ENCODE results near the gene STARD10.

Gene STARD10

DNA sequence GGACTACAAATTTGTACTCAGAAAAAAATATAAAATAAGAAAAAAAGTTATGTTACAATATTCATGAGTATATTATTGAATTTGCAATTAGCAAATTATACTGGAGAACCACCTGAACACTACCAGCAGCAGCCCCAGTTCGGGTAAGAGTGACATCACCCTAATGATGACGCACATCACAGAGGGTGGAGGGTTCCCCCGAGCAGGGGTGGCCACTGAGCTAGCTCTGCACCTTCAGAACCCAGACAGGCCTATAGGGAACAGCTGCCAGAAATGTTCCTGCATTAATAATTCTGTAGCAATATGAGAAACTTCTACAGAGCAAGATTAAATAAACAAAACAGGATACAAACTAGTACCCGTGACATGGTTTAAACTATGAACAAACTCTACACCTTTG, 24.2 kb downstream of the STARD10 start:
- H3K36me3 ChIP-seq (ENCODE audit: control insufficient read depth, insufficient read depth, low read length): no peaks in the 10 kb centered on the region
- no peak overlapping the region for H3K4me3 ChIP-seq (ENCODE audit: low read depth, low read length)
- no peak overlapping the region for H3K27ac ChIP-seq (ENCODE audit: low read depth, low read length)
- no peak overlapping the region for H3K9ac ChIP-seq (ENCODE audit: low read length)
- peaks cover 14% of the 10 kb centered on the region for H3K4me1 ChIP-seq (ENCODE audit: control insufficient read depth, insufficient read depth, low read length)
- no peaks in the 10 kb centered on the region for H3K9me3 ChIP-seq (ENCODE audit: control insufficient read depth, insufficient read depth, low read depth, low read length)
- no peaks in the 10 kb centered on the region for H3K27me3 ChIP-seq (ENCODE audit: control insufficient read depth, insufficient read depth, low read length)

DNA sequence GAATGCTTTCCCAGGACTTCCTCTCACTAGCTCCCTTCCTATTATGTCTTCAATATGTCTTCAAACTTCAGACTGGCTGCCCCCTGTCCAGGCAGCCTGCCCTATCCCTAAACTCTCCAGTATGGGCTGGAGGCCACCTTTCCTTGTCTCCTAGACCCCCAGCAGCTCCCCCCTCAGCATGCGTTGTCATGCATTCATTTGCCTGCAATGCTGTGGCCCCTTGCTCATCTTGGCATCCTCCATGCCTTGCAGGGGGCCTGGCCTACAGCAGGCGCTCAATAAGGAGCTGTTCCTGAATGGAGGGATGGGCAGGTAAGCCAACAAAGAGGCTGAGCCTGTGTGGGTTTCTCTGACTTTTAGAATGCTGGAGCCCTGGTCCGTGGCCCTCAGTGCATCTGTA, 25.3 kb downstream of the STARD10 start:
- no peaks in the 10 kb centered on the region for H3K27me3 ChIP-seq (ENCODE audit: control insufficient read depth, insufficient read depth, low read length)
- H3K9me3 ChIP-seq (ENCODE audit: control insufficient read depth, insufficient read depth, low read depth, low read length): no peaks in the 10 kb centered on the region
- H3K4me1 ChIP-seq (ENCODE audit: control insufficient read depth, insufficient read depth, low read length): peaks cover 20% of the 10 kb centered on the region
- H3K27ac ChIP-seq (ENCODE audit: low read depth, low read length): no peak overlapping the region
- no peaks in the 10 kb centered on the region for H3K36me3 ChIP-seq (ENCODE audit: control insufficient read depth, insufficient read depth, low read length)
- H3K9ac ChIP-seq (ENCODE audit: low read length): no peak overlapping the region
- no peak overlapping the region for H3K4me3 ChIP-seq (ENCODE audit: low read depth, low read length)

DNA sequence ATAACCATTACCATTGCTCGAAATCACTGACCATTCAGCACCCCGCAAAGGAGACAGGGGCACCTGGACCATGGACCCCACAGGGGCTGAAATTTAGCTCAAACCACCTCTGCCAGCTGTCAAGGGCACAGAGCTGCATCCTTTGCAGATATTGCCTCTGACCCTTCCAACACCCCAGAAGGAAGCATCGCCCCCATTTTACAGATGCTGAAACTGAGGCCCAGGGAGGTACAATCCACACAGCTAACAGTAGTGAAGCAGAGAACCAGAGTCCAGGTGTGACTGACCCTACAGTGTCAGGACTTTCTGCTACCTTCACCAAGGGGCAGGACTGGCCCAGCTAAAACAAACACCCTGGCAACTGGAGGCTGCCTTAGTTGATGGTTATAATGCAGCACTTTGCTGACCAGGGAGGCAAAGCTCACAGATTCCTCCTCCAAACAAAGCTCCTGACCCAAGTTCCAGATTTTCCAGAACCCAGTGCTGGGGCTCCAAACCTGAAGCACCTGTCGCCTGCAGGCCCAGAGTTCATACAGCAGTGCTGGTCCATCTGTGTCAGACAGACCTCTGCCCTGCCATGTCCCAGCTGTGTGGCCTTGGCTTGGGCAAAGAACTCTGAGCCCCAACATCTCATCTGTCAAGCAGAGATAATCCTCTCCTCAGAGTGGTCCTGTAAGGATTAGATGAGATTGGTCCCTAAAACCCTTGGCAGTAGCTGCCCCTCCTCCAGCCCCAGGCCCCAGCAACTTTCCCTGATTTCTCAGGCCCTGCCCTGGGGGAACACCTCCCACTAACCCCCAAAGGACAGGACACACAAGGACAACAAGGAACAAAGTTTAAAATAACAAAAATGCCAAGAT, 26.4 kb downstream of the STARD10 start:
- Histone ChIP-seq H3K27me3 (ENCODE audit: control insufficient read depth, insufficient read depth, low read length) (no peaks in the 10 kb centered on the region), H3K4me3 (ENCODE audit: low read depth, low read length) (no peak overlapping the region), H3K36me3 (ENCODE audit: control insufficient read depth, insufficient read depth, low read length) (no peaks in the 10 kb centered on the region), H3K9me3 (ENCODE audit: control insufficient read depth, insufficient read depth, low read depth, low read length) (no peaks in the 10 kb centered on the region), H3K27ac (ENCODE audit: low read depth, low read length) (no peak overlapping the region), H3K4me1 (ENCODE audit: control insufficient read depth, insufficient read depth, low read length) (peaks cover 20% of the 10 kb centered on the region), H3K9ac (ENCODE audit: low read length) (no peak overlapping the region)

DNA sequence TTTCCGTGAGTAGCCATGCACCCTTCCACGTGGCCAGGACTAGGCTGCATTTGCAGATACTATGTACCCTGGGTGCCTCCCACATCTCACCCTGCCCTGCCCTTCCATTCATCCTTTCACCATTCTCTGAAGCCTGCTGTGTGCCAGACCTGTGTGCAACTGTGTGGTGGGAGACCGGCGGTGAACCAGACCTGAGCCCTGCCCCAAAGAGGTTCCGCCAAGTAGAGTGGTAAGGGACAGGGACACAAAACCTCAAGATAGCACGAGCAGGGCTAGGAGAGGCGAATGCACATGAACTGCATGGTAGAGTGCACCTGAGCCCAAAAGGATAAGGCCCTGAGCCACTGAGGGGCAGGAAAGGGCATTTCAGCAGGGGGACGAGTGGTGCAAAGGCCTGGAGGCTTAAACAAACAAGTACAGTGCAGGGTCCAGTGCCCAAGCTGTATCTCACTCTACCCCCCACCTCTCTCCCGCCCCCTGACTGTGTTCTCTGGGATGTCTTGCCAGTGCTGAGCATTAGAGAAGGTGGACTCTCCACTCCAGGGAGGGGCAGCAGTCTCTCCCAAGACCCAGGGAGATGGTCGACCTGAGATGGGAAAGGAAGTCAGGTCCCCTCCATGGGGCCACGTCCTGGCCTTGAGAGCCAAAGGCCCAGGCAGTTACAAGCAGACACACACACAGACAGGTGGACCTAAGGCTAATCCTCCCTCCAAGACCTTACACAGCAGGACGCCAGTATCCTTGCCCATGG, 27.5 kb downstream of the STARD10 start:
- no peak overlapping the region for H3K27ac ChIP-seq (ENCODE audit: low read depth, low read length)
- H3K36me3 ChIP-seq (ENCODE audit: control insufficient read depth, insufficient read depth, low read length): no peaks in the 10 kb centered on the region
- peaks cover 15% of the 10 kb centered on the region for H3K4me1 ChIP-seq (ENCODE audit: control insufficient read depth, insufficient read depth, low read length)
- no peaks in the 10 kb centered on the region for H3K27me3 ChIP-seq (ENCODE audit: control insufficient read depth, insufficient read depth, low read length)
- H3K9ac ChIP-seq (ENCODE audit: low read length): no peak overlapping the region
- no peaks in the 10 kb centered on the region for H3K9me3 ChIP-seq (ENCODE audit: control insufficient read depth, insufficient read depth, low read depth, low read length)
- H3K4me3 ChIP-seq (ENCODE audit: low read depth, low read length): no peak overlapping the region

DNA sequence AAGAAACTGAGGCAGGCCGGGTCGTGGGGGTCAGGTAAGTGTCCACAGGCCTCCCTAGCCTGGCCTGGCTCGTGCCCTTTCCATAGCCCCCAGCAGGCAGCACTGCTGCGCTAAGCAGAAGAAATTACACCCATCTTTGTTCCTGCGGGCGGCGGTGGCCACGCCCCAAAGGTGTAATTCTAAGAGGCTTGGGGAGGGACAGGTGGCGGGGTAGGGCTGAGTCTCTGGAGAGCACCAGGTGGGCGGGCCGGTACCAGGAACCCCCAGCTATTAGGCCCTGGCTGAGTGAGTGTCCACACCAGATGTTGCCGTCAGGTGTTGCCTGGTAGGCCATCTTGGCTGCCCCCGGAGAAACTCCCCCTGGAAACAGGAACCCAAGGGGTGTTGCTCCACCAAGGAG, 29.3 kb downstream of the STARD10 start:
- Histone ChIP-seq H3K36me3 (ENCODE audit: control insufficient read depth, insufficient read depth, low read length) (no peaks in the 10 kb centered on the region), H3K9me3 (ENCODE audit: control insufficient read depth, insufficient read depth, low read depth, low read length) (no peaks in the 10 kb centered on the region), H3K9ac (ENCODE audit: low read length) (no peak overlapping the region), H3K27me3 (ENCODE audit: control insufficient read depth, insufficient read depth, low read length) (no peaks in the 10 kb centered on the region), H3K27ac (ENCODE audit: low read depth, low read length) (no peak overlapping the region), H3K4me1 (ENCODE audit: control insufficient read depth, insufficient read depth, low read length) (peaks cover 15% of the 10 kb centered on the region), H3K4me3 (ENCODE audit: low read depth, low read length) (no peak overlapping the region)

DNA sequence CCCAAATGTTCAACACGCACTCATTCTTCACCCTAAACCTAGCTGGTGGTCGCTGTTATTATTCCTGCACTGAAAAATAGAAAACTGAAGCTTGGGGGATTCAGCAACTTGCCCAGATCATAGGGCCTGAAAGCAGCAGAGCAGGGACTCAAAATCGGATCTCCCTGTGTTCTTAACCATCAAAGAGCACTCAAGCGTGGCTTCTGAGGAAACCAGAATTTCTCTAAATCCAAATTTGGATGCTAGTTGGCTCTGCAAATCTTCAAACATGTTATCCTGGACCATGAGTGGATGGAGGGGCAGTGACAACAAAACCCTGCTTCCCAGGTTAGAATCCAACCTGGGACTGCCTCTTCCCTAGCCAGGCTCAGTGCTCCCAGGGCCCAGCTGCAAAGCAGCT, 30.0 kb downstream of the STARD10 start:
- Histone ChIP-seq H3K9me3 (ENCODE audit: control insufficient read depth, insufficient read depth, low read depth, low read length) (no peaks in the 10 kb centered on the region), H3K9ac (ENCODE audit: low read length) (no peak overlapping the region), H3K27ac (ENCODE audit: low read depth, low read length) (no peak overlapping the region), H3K4me1 (ENCODE audit: control insufficient read depth, insufficient read depth, low read length) (peaks cover 14% of the 10 kb centered on the region), H3K27me3 (ENCODE audit: control insufficient read depth, insufficient read depth, low read length) (no peaks in the 10 kb centered on the region), H3K36me3 (ENCODE audit: control insufficient read depth, insufficient read depth, low read length) (0 out of 2 replicates have a peak, but pooled peaks cover under 1% of the 10 kb centered on the region), H3K4me3 (ENCODE audit: low read depth, low read length) (no peak overlapping the region)

DNA sequence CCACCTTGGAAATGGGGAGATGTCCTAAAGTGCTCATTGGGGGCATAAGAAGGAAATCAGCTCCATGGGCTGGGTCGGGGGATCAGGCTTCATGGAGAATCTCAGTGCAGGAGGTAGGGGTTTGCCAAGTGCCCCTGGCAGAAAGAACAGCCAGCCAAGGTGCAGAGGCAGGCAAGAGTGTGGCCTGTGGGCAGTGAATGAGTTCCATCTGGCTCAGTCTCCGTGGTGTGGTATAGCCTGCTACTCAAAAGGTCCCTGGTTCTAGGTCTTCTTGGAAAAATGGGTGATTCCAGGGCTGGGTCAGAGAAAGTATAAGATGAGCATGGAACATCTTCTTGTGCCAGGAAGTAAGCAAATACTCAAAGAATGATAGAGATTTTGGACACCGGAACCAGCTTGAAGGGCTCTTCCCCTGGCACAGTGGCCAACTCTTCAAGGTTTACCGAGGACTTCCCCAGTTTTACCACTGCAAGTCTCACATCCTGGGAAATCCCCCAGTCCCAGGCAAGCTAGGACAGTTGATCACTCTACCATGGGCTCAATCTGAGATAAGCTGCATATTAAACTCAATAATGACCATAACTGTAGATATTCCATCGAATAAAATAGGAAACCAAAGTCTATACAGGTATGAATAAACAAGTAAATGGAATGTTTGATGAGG, 31.1 kb downstream of the STARD10 start:
- Histone ChIP-seq H3K9ac (ENCODE audit: low read length) (no peak overlapping the region), H3K27ac (ENCODE audit: low read depth, low read length) (no peak overlapping the region), H3K36me3 (ENCODE audit: control insufficient read depth, insufficient read depth, low read length) (0 out of 2 replicates have a peak, but pooled peaks cover 2% of the 10 kb centered on the region), H3K4me1 (ENCODE audit: control insufficient read depth, insufficient read depth, low read length) (peaks cover 6% of the 10 kb centered on the region), H3K4me3 (ENCODE audit: low read depth, low read length) (no peak overlapping the region), H3K27me3 (ENCODE audit: control insufficient read depth, insufficient read depth, low read length) (no peaks in the 10 kb centered on the region), H3K9me3 (ENCODE audit: control insufficient read depth, insufficient read depth, low read depth, low read length) (no peaks in the 10 kb centered on the region)

DNA sequence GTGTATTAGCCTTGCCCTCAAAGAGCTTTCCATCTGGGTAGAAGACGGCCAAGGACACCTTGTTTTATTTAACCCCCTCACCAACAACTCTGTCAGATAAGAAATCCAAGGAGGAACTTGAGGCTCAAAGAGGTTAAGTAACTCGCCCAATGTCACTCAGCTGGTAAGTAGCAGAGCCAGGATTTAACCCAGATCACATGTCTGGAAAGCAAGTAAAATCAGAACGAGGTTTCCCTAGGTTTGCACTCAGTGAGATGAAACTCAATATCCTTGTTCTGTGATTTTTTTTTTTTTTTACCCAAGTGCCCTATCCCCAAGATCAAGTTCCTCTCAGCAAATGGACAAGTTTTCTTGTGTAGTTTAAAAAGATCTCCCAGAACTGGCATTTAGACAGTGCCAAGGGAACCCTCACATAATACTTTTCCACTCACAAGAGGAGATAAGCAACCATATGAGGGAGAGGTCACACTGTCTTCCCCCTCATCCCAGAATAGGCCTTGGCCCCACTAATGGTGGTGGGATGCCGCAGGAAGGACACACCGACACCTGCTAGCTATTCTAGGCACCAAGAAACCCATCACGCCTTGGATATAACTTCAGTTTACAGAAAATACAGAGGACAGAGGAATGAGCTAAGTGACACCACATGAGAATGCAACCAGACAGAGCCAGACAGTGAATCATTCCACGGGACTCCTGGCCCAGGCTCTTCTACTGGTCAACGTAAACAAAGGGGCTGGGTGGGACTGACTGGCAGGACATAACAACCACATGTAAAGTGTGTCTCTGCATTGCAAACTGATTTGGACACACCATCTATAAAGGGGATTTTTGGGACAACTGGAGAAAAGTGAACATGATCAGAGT, 33.1 kb downstream of the STARD10 start:
- Histone ChIP-seq H3K9me3 (ENCODE audit: control insufficient read depth, insufficient read depth, low read depth, low read length) (no peaks in the 10 kb centered on the region), H3K27ac (ENCODE audit: low read depth, low read length) (no peak overlapping the region), H3K4me1 (ENCODE audit: control insufficient read depth, insufficient read depth, low read length) (peaks cover 6% of the 10 kb centered on the region), H3K36me3 (ENCODE audit: control insufficient read depth, insufficient read depth, low read length) (0 out of 2 replicates have a peak, but pooled peaks cover 5% of the 10 kb centered on the region), H3K27me3 (ENCODE audit: control insufficient read depth, insufficient read depth, low read length) (no peaks in the 10 kb centered on the region), H3K9ac (ENCODE audit: low read length) (no peak overlapping the region), H3K4me3 (ENCODE audit: low read depth, low read length) (no peak overlapping the region)

DNA sequence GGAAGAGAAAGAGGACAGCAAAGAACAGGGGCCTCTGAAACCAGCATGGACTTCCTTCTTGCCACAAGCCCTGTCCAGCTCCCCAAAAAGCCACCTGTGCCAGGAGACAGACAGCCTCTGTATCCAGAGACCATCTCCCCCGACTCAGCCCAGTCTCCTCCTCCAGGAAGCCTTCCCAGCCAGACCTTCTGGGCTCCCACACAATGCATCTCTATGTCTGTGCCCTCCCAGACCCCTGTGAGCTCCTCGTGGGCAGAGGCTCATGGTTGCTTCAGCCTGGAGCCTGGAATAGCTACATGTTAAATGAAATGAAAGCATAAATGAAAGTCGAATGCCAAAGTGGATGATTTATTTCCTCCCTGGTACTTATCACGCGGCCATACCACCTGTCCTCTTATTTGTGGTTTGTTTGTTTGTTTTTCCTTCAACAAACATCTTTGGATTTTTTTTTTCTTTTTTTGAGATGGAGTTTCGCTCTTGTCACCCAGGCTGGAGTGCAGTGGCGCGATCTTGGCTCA, 34.3 kb downstream of the STARD10 start:
- H3K9ac ChIP-seq (ENCODE audit: low read length): no peak overlapping the region
- no peaks in the 10 kb centered on the region for H3K27me3 ChIP-seq (ENCODE audit: control insufficient read depth, insufficient read depth, low read length)
- H3K9me3 ChIP-seq (ENCODE audit: control insufficient read depth, insufficient read depth, low read depth, low read length): no peaks in the 10 kb centered on the region
- no peak overlapping the region for H3K27ac ChIP-seq (ENCODE audit: low read depth, low read length)
- no peak overlapping the region for H3K4me3 ChIP-seq (ENCODE audit: low read depth, low read length)
- 0 out of 2 replicates have a peak, but pooled peaks cover 5% of the 10 kb centered on the region for H3K36me3 ChIP-seq (ENCODE audit: control insufficient read depth, insufficient read depth, low read length)
- peaks cover 11% of the 10 kb centered on the region for H3K4me1 ChIP-seq (ENCODE audit: control insufficient read depth, insufficient read depth, low read length)

DNA sequence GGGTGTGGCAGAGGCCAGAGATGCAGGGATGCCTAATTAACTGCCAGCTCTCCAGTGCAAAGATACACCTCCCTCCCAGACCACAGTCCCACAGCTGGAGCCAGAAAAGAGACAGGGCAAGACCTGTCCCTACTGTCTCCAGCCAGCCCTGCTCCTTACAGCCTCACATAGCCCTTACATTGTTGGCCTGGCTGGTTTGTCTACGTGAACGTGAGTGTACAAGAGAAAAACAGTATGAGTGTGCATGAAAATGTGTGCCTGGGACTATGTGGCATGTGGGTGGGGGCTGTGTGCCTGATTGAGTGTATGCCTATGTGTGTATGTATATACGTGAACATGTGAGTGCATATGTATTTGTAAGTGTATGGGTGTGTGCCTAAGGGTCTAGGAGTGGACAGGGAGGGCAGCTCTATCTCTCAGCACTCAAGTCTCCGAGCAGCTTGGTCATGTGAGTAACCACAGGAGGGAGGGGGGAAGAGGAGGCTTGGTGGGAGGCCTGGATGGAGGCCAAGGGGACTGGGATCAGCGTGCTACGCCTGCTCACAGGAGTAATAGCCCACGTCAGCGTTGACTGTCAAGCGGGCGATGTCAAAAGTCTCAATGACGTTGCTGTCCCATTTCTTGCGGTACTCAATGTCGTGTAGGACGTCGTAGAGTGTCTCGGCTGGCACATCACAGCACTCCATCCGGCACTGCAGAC, 35.0 kb downstream of the STARD10 start:
- 0 out of 2 replicates have a peak, but pooled peaks cover 5% of the 10 kb centered on the region for H3K36me3 ChIP-seq (ENCODE audit: control insufficient read depth, insufficient read depth, low read length)
- no peaks in the 10 kb centered on the region for H3K27me3 ChIP-seq (ENCODE audit: control insufficient read depth, insufficient read depth, low read length)
- no peak overlapping the region for H3K9ac ChIP-seq (ENCODE audit: low read length)
- peaks cover 8% of the 10 kb centered on the region for H3K4me1 ChIP-seq (ENCODE audit: control insufficient read depth, insufficient read depth, low read length)
- H3K4me3 ChIP-seq (ENCODE audit: low read depth, low read length): no peak overlapping the region
- no peaks in the 10 kb centered on the region for H3K9me3 ChIP-seq (ENCODE audit: control insufficient read depth, insufficient read depth, low read depth, low read length)
- H3K27ac ChIP-seq (ENCODE audit: low read depth, low read length): no peak overlapping the region

Measured in HUES6 (cell line).